Large intestine (tissue), 12 donors: ENCODE results near the gene H19. TPM values are rescaled to one million over a fixed set of nuclear protein-coding genes. Genes with fewer than 3 reads are reported as not detected.

Experiments used
- DNase-seq, 2 donors: peaks; one replicate each; pipeline versions ENCODE4 v3.0.0 to v3.0.0-alpha.2; 2013
- H3K27ac ChIP-seq: one replicate; pipeline ENCODE4 v1.5.1; 2013; ENCODE audit warnings: low read length
- H3K27me3 ChIP-seq: 2 replicates; pipeline ENCODE4 v1.6.1; 2013; ENCODE audit warnings: low read length; ENCODE audit not compliant: control insufficient read depth, insufficient read depth
- H3K36me3 ChIP-seq: 2 replicates; pipeline ENCODE4 v1.6.1; 2013; ENCODE audit warnings: low read length; ENCODE audit not compliant: control insufficient read depth, insufficient read depth
- H3K4me1 ChIP-seq: one replicate; pipeline ENCODE4 v1.6.1; 2013; ENCODE audit warnings: low read length; ENCODE audit not compliant: control insufficient read depth, insufficient read depth
- H3K4me3 ChIP-seq: one replicate; pipeline ENCODE4 v1.5.1; 2013; ENCODE audit warnings: low read length
- H3K9me3 ChIP-seq: one replicate; pipeline ENCODE4 v1.6.1; 2013; ENCODE audit warnings: mild to moderate bottlenecking, low read depth, low read length, moderate library complexity; ENCODE audit not compliant: control insufficient read depth
- WGBS: methylation state at CpG from one replicate; pipeline ENCODE4 v1.1.5; 2013; ENCODE audit warnings: low lambda C conversion rate; ENCODE audit not compliant: insufficient coverage; 5-methylcytosine and 5-hydroxymethylcytosine counted together
- long read RNA-seq, 11 donors: transcript quantifications; one replicate each; lab custom pipeline, GENCODE V29; 2026
- polyA plus RNA-seq: library from polyadenylated mRNA; unstranded; fragments of 120-200 nt; gene quantifications from one replicate; pipeline ENCODE4 v1.2.1, GENCODE V29; 2013

Gene H19
- 4,676 TPM for polyA plus RNA-seq
- long read RNA-seq, donor 1, transcript H19-211 (4 exons, 592 nt): minor isoform, 22 of 715 reads
- long read RNA-seq, donor 1, transcript H19-201 (4 exons, 1,771 nt): minor isoform, 96 of 715 reads
- long read RNA-seq, donor 1, transcript H19-203 (5 exons, 2,348 nt): major isoform, 195 of 715 reads
- long read RNA-seq, donor 1, transcript H19-207 (3 exons, 489 nt): minor isoform, 54 of 715 reads
- long read RNA-seq, donor 1, partial matches to known transcripts: 291 of 715 reads
- long read RNA-seq, donor 1, other reads (novel, unspliced or antisense): 31 of 715 reads
- long read RNA-seq, donor 2, transcript H19-207 (3 exons, 489 nt): minor isoform, 86 of 1,773 reads
- long read RNA-seq, donor 2, transcript H19-211 (4 exons, 592 nt): minor isoform, 43 of 1,773 reads
- long read RNA-seq, donor 2, transcript H19-203 (5 exons, 2,348 nt): major isoform, 407 of 1,773 reads
- long read RNA-seq, donor 2, transcript H19-201 (4 exons, 1,771 nt): minor isoform, 376 of 1,773 reads
- long read RNA-seq, donor 2, partial matches to known transcripts: 595 of 1,773 reads
- long read RNA-seq, donor 2, other reads (novel, unspliced or antisense): 221 of 1,773 reads
- long read RNA-seq, donor 3: 0 reads
- long read RNA-seq, donor 4, transcript H19-203 (5 exons, 2,348 nt): minor isoform, 28 of 213 reads
- long read RNA-seq, donor 4, transcript H19-207 (3 exons, 489 nt): minor isoform, 27 of 213 reads
- long read RNA-seq, donor 4, transcript H19-201 (4 exons, 1,771 nt): major isoform, 34 of 213 reads
- long read RNA-seq, donor 4, partial matches to known transcripts: 115 of 213 reads
- long read RNA-seq, donor 4, other reads (novel, unspliced or antisense): 0 of 213 reads
- long read RNA-seq, donor 5, transcript H19-207 (3 exons, 489 nt): minor isoform, 147 of 1,788 reads
- long read RNA-seq, donor 5, transcript H19-201 (4 exons, 1,771 nt): minor isoform, 259 of 1,788 reads
- long read RNA-seq, donor 5, transcript H19-203 (5 exons, 2,348 nt): major isoform, 722 of 1,788 reads
- long read RNA-seq, donor 5, transcript H19-211 (4 exons, 592 nt): minor isoform, 92 of 1,788 reads
- long read RNA-seq, donor 5, partial matches to known transcripts: 451 of 1,788 reads
- long read RNA-seq, donor 5, other reads (novel, unspliced or antisense): 55 of 1,788 reads
- long read RNA-seq, donor 6, transcript H19-211 (4 exons, 592 nt): minor isoform, 63 of 2,620 reads
- long read RNA-seq, donor 6, transcript H19-201 (4 exons, 1,771 nt): minor isoform, 370 of 2,620 reads
- long read RNA-seq, donor 6, transcript H19-203 (5 exons, 2,348 nt): major isoform, 448 of 2,620 reads
- long read RNA-seq, donor 6, transcript H19-207 (3 exons, 489 nt): minor isoform, 296 of 2,620 reads
- long read RNA-seq, donor 6, partial matches to known transcripts: 1,073 of 2,620 reads
- long read RNA-seq, donor 6, other reads (novel, unspliced or antisense): 318 of 2,620 reads
- long read RNA-seq, donor 7, transcript H19-203 (5 exons, 2,348 nt): major isoform, 77 of 371 reads
- long read RNA-seq, donor 7, transcript H19-201 (4 exons, 1,771 nt): minor isoform, 66 of 371 reads
- long read RNA-seq, donor 7, transcript H19-207 (3 exons, 489 nt): minor isoform, 50 of 371 reads
- long read RNA-seq, donor 7, transcript H19-211 (4 exons, 592 nt): minor isoform, 10 of 371 reads
- long read RNA-seq, donor 7, partial matches to known transcripts: 144 of 371 reads
- long read RNA-seq, donor 7, other reads (novel, unspliced or antisense): 20 of 371 reads
- long read RNA-seq, donor 8, transcript H19-207 (3 exons, 489 nt): minor isoform, 157 of 1,382 reads
- long read RNA-seq, donor 8, transcript H19-211 (4 exons, 592 nt): minor isoform, 54 of 1,382 reads
- long read RNA-seq, donor 8, transcript H19-201 (4 exons, 1,771 nt): minor isoform, 224 of 1,382 reads
- long read RNA-seq, donor 8, transcript H19-203 (5 exons, 2,348 nt): major isoform, 273 of 1,382 reads
- long read RNA-seq, donor 8, partial matches to known transcripts: 443 of 1,382 reads
- long read RNA-seq, donor 8, other reads (novel, unspliced or antisense): 208 of 1,382 reads
- long read RNA-seq, donor 9, transcript H19-203 (5 exons, 2,348 nt): minor isoform, 168 of 1,287 reads
- long read RNA-seq, donor 9, transcript H19-201 (4 exons, 1,771 nt): major isoform, 181 of 1,287 reads
- long read RNA-seq, donor 9, transcript H19-207 (3 exons, 489 nt): minor isoform, 151 of 1,287 reads
- long read RNA-seq, donor 9, transcript H19-211 (4 exons, 592 nt): minor isoform, 44 of 1,287 reads
- long read RNA-seq, donor 9, partial matches to known transcripts: 602 of 1,287 reads
- long read RNA-seq, donor 9, other reads (novel, unspliced or antisense): 125 of 1,287 reads
- long read RNA-seq, donor 10, transcript H19-211 (4 exons, 592 nt): minor isoform, 83 of 1,898 reads
- long read RNA-seq, donor 10, transcript H19-203 (5 exons, 2,348 nt): major isoform, 378 of 1,898 reads
- long read RNA-seq, donor 10, transcript H19-201 (4 exons, 1,771 nt): minor isoform, 280 of 1,898 reads
- long read RNA-seq, donor 10, transcript H19-207 (3 exons, 489 nt): minor isoform, 233 of 1,898 reads
- long read RNA-seq, donor 10, partial matches to known transcripts: 696 of 1,898 reads
- long read RNA-seq, donor 10, other reads (novel, unspliced or antisense): 182 of 1,898 reads
- long read RNA-seq, donor 11, transcript H19-211 (4 exons, 592 nt): minor isoform, 21 of 734 reads
- long read RNA-seq, donor 11, transcript H19-207 (3 exons, 489 nt): minor isoform, 109 of 734 reads
- long read RNA-seq, donor 11, transcript H19-201 (4 exons, 1,771 nt): minor isoform, 98 of 734 reads
- long read RNA-seq, donor 11, transcript H19-203 (5 exons, 2,348 nt): major isoform, 133 of 734 reads
- long read RNA-seq, donor 11, partial matches to known transcripts: 270 of 734 reads
- long read RNA-seq, donor 11, other reads (novel, unspliced or antisense): 81 of 734 reads

- Histone ChIP-seq H3K27ac (no peak within 1 kb of the TSS), H3K9me3 (no peaks in the 10 kb centered on the region), H3K4me1 (peaks cover 3% of the 10 kb centered on the region), H3K27me3 (no peaks in the 10 kb centered on the region), H3K36me3 (no peaks in the 10 kb centered on the region), H3K4me3 (no peak within 1 kb of the TSS)
- no CpG with 5 or more reads among the region's 14 CpGs for WGBS
- DNase-seq: no peak
Observed at GRCh38 chr11:1997755-1998154, at the start of gene H19. H19 (minus strand) TSS chr11:1997842.

GRCh38 chr11:2041963-2042362 lies 44.3 kb upstream of the H19 start:
- no peaks in the 10 kb centered on the region for H3K4me1 ChIP-seq
- peaks cover 6% of the 10 kb centered on the region for H3K27me3 ChIP-seq
- H3K36me3 ChIP-seq: no peaks in the 10 kb centered on the region
- no peaks in the 10 kb centered on the region for H3K9me3 ChIP-seq
- DNase-seq: no peak
- WGBS: 85% methylated on average over 2 of the region's 2 CpGs
- H3K4me3 ChIP-seq: no peak overlapping the region
- no peak overlapping the region for H3K27ac ChIP-seq

GRCh38 chr11:2041153-2041552 lies 43.5 kb upstream of the H19 start:
- H3K36me3 ChIP-seq: no peaks in the 10 kb centered on the region
- H3K4me3 ChIP-seq: no peak overlapping the region
- peaks cover 6% of the 10 kb centered on the region for H3K27me3 ChIP-seq
- H3K27ac ChIP-seq: no peak overlapping the region
- no CpG with 5 or more reads among the region's 7 CpGs for WGBS
- H3K9me3 ChIP-seq: no peaks in the 10 kb centered on the region
- H3K4me1 ChIP-seq: no peaks in the 10 kb centered on the region
- no peak for DNase-seq

GRCh38 chr11:2039198-2039759 lies 41.6 kb upstream of the H19 start:
- no peak overlapping the region for H3K27ac ChIP-seq
- no peak overlapping the region for H3K4me3 ChIP-seq
- H3K9me3 ChIP-seq: no peaks in the 10 kb centered on the region
- H3K36me3 ChIP-seq: no peaks in the 10 kb centered on the region
- no CpG with 5 or more reads among the region's 20 CpGs for WGBS
- H3K4me1 ChIP-seq: no peaks in the 10 kb centered on the region
- H3K27me3 ChIP-seq: no peaks in the 10 kb centered on the region
- no peak for DNase-seq

DNA sequence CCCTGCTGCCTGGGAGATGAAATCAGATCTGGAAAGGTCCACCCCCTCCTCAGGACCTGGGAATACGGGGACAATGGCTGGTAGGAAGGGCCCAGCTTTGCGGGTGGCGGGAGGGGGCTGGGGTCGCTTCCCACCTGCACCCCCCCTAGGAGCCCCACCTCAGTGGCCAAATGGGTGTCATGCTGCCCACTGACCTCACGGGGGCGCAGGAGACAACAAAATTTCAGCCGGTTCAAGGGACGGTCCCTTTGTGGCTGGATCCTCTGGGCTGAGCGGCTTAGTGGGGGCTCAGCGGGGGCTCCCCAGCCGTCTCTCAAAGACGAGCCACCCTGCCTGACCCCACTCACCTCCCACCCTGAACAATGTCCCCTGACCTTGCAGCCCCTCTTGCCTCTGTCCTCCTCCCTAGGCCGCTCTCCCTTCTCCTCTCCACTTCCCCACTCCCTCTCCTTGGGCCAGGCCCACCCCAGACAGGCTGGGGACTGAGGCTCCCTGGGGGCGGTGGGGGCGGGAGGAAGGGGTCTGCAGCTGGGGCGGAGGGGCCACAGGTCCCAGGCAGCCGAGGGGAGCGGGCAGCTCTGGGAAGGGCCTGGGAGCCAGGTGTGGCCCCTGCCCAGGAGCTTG lies 39.3 kb upstream of the H19 start:
- no CpG with 5 or more reads among the region's 18 CpGs for WGBS
- Histone ChIP-seq H3K4me1 (no peaks in the 10 kb centered on the region), H3K27me3 (no peaks in the 10 kb centered on the region), H3K36me3 (no peaks in the 10 kb centered on the region), H3K9me3 (no peaks in the 10 kb centered on the region), H3K27ac (no peak overlapping the region), H3K4me3 (no peak overlapping the region)
- no peak for DNase-seq

GRCh38 chr11:2035382-2035781 lies 37.7 kb upstream of the H19 start:
- DNase-seq: no peak
- no peaks in the 10 kb centered on the region for H3K4me1 ChIP-seq
- WGBS: no CpG with 5 or more reads among the region's 14 CpGs
- no peaks in the 10 kb centered on the region for H3K36me3 ChIP-seq
- H3K4me3 ChIP-seq: no peak overlapping the region
- no peak overlapping the region for H3K27ac ChIP-seq
- H3K9me3 ChIP-seq: no peaks in the 10 kb centered on the region
- H3K27me3 ChIP-seq: no peaks in the 10 kb centered on the region

DNA sequence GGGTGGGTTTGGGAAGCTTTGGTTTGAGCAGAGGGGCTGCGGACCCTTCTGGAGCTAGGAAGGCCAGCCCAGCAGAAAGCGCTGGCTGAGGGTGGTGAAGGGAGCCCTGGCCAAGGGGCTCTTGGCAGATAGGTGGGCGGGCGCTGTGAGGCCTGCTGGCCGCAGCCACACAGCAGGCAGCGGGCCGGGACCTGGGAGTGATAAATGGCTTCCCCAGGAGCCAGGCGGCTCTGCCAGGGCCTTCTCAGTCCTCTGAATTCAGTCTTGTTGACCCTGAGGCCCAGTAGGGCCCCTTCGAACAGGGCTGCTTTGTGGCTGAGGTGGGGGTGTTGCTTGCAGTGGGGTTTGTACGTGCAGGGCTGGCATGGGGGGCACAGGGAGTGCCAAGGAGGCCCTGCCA lies 33.4 kb upstream of the H19 start:
- Histone ChIP-seq H3K4me3 (no peak overlapping the region), H3K4me1 (no peaks in the 10 kb centered on the region), H3K27me3 (no peaks in the 10 kb centered on the region), H3K27ac (no peak overlapping the region), H3K9me3 (no peaks in the 10 kb centered on the region), H3K36me3 (no peaks in the 10 kb centered on the region)
- no CpG with 5 or more reads among the region's 10 CpGs for WGBS
- DNase-seq: no peak

DNA sequence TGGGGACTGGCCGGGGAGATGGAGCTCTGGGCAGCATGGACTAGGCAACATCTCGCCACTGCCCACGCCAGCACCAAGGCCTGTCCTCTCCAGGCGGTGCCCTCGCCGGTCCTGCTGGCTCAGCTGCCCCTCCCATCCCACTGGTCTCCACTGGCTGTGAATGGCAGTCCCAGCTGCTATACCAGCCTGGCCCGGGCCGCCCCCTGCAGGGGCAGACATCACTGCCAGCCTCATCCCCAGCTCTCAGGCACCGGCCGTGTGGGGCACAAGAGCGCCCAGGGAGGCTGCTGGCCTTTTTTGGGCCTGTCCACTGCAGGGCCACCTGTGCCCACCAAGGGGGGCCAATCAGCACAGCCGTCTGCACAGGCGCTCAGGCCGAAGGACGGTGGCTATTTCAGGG lies 30.1 kb upstream of the H19 start:
- no peaks in the 10 kb centered on the region for H3K27me3 ChIP-seq
- no CpG with 5 or more reads among the region's 15 CpGs for WGBS
- H3K36me3 ChIP-seq: no peaks in the 10 kb centered on the region
- no peak overlapping the region for H3K4me3 ChIP-seq
- no peak overlapping the region for H3K27ac ChIP-seq
- H3K9me3 ChIP-seq: no peaks in the 10 kb centered on the region
- no peak for DNase-seq
- no peaks in the 10 kb centered on the region for H3K4me1 ChIP-seq
